Measurements from ENCODE around the gene KCNN2.

Gene KCNN2

GRCh38 chr5:114324282-114324681 lies 37.6 kb upstream of the KCNN2 start:
- DNase-seq (ENCODE audit: low spot score) = no peak
- in situ Hi-C loops (cut with MboI; ENCODE audit: low pct_unique_long_range_greater_than_20kb, low sequenced_read_pairs, unreplicated experiment) = no loop called here

GRCh38 chr5:114325541-114325940 lies 36.3 kb upstream of the KCNN2 start:
- TF ChIP-seq CTCF (IDR thresholded peaks at IDR 0.05; ENCODE audit: extremely low read depth, insufficient read depth, missing control alignments) = no peak
- no peak for DNase-seq (ENCODE audit: low spot score)
- in situ Hi-C loops (cut with MboI; ENCODE audit: low pct_unique_long_range_greater_than_20kb, low sequenced_read_pairs, unreplicated experiment) = no loop called here

More at GRCh38 chr5:114324282-114324681, 37.6 kb upstream of the KCNN2 start:
- no peak for TF ChIP-seq CTCF (IDR thresholded peaks at IDR 0.05; ENCODE audit: extremely low read depth, insufficient read depth, missing control alignments)

GRCh38 chr5:114327474-114327873 lies 34.4 kb upstream of the KCNN2 start:
- TF ChIP-seq CTCF (IDR thresholded peaks at IDR 0.05; ENCODE audit: extremely low read depth, insufficient read depth, missing control alignments) = no peak
- in situ Hi-C loops (cut with MboI; ENCODE audit: low pct_unique_long_range_greater_than_20kb, low sequenced_read_pairs, unreplicated experiment) = no loop called here
- DNase-seq (ENCODE audit: low spot score) = no peak

- DNase-seq (ENCODE audit: low spot score) = no peak
- TF ChIP-seq CTCF (IDR thresholded peaks at IDR 0.05; ENCODE audit: extremely low read depth, insufficient read depth, missing control alignments) = no peak
- in situ Hi-C loops (cut with MboI; ENCODE audit: low pct_unique_long_range_greater_than_20kb, low sequenced_read_pairs, unreplicated experiment) = no loop called here
These were observed 33.9 kb upstream of the KCNN2 start for GRCh38 chr5:114327987-114328386.

GRCh38 chr5:114330916-114331531 lies 30.8 kb upstream of the KCNN2 start:
- TF ChIP-seq CTCF (IDR thresholded peaks at IDR 0.05; ENCODE audit: extremely low read depth, insufficient read depth, missing control alignments) = no peak
- in situ Hi-C loops (cut with MboI; ENCODE audit: low pct_unique_long_range_greater_than_20kb, low sequenced_read_pairs, unreplicated experiment) = no loop called here
- DNase-seq (ENCODE audit: low spot score) = no peak

GRCh38 chr5:114332493-114332892 lies 29.4 kb upstream of the KCNN2 start:
- no peak for TF ChIP-seq CTCF (IDR thresholded peaks at IDR 0.05; ENCODE audit: extremely low read depth, insufficient read depth, missing control alignments)
- in situ Hi-C loops (cut with MboI; ENCODE audit: low pct_unique_long_range_greater_than_20kb, low sequenced_read_pairs, unreplicated experiment) = no loop called here
- no peak for DNase-seq (ENCODE audit: low spot score)
